Osteocyte (in vitro differentiated cells): ENCODE measurements around the gene CALM1. TPM values are rescaled to one million over a fixed set of nuclear protein-coding genes. Genes with fewer than 3 reads are reported as not detected.
A peak's percentile ranks its signal among the peaks of the same experiment; 100 is the strongest.
"Not testable (repeated sequence)": the region's sequence is repeated elsewhere in the genome, so short reads cannot be mapped to it uniquely, and the experiment has no call there.

Experiments used
- DNase-seq: peaks from one replicate; pipeline ENCODE4 v3.0.0; 2021; ENCODE audit warnings: mixed read lengths; ENCODE audit not compliant: unreplicated experiment; ENCODE audit errors: extremely low spot score
- H3K27ac Mint-ChIP-seq: one replicate; pipeline ENCODE4 v1.8.0; 2021; ENCODE audit warnings: mild to moderate bottlenecking, mixed read lengths; ENCODE audit not compliant: unreplicated experiment
- H3K27me3 Mint-ChIP-seq: one replicate; pipeline ENCODE4 v1.8.0; 2021; ENCODE audit warnings: mixed read lengths; ENCODE audit not compliant: unreplicated experiment
- H3K36me3 Mint-ChIP-seq: one replicate; pipeline ENCODE4 v1.8.0; 2021; ENCODE audit warnings: mixed read lengths; ENCODE audit not compliant: unreplicated experiment
- H3K4me1 Mint-ChIP-seq: one replicate; pipeline ENCODE4 v1.8.0; 2021; ENCODE audit warnings: mixed read lengths; ENCODE audit not compliant: unreplicated experiment
- H3K4me3 Mint-ChIP-seq: one replicate; pipeline ENCODE4 v1.8.0; 2021; ENCODE audit warnings: mild to moderate bottlenecking, moderate library complexity, mixed read lengths; ENCODE audit not compliant: unreplicated experiment
- H3K9me3 Mint-ChIP-seq: one replicate; pipeline ENCODE4 v1.8.0; 2021; ENCODE audit warnings: mixed read lengths; ENCODE audit not compliant: unreplicated experiment
- total RNA-seq: library from RNA; stranded (reverse); gene quantifications from 2 replicates; pipeline ENCODE4 v1.2.1, GENCODE V29; 2021
- TF ChIP-seq, protein P1 (sequence below): fragments of 200-600 bp; sonication (generic); IDR thresholded peaks from 2 replicates; pipeline ENCODE4 v1.5.0; 2021; ENCODE audit warnings: antibody characterized with exemption, mild to moderate bottlenecking, moderate library complexity

Gene CALM1
- total RNA-seq, 1 donor from 2014 or later = 199 TPM

DNA sequence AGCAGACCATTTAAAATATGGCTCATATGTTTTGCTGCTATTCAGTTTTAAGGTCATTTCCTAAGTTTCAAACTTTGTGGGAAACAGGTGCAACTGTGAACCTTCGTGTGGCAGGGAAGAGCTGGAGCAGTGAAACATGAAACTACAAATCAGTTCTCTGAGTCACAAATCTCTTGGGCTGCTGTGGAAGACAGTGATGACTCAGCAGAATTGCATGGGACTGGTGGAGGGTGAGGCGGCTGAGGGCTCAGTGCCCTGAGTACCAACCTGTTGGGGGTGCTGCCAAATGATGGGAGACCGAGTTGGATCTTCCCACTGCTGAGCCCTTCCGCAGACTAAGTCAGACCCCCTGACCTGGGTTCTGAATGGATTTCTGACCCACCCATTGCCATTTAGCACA, 8.4 kb upstream of the CALM1 start:
- Mint-ChIP-seq H3K9me3 (no peaks in the 10 kb centered on the region), H3K27me3 (no peaks in the 10 kb centered on the region), H3K36me3 (no peaks in the 10 kb centered on the region), H3K4me1 (peaks cover 11% of the 10 kb centered on the region), H3K27ac (no peak overlapping the region), H3K4me3 (no peak overlapping the region)
- no peak for DNase-seq
- TF ChIP-seq, protein P1, sequence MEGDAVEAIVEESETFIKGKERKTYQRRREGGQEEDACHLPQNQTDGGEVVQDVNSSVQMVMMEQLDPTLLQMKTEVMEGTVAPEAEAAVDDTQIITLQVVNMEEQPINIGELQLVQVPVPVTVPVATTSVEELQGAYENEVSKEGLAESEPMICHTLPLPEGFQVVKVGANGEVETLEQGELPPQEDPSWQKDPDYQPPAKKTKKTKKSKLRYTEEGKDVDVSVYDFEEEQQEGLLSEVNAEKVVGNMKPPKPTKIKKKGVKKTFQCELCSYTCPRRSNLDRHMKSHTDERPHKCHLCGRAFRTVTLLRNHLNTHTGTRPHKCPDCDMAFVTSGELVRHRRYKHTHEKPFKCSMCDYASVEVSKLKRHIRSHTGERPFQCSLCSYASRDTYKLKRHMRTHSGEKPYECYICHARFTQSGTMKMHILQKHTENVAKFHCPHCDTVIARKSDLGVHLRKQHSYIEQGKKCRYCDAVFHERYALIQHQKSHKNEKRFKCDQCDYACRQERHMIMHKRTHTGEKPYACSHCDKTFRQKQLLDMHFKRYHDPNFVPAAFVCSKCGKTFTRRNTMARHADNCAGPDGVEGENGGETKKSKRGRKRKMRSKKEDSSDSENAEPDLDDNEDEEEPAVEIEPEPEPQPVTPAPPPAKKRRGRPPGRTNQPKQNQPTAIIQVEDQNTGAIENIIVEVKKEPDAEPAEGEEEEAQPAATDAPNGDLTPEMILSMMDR = no peak

DNA sequence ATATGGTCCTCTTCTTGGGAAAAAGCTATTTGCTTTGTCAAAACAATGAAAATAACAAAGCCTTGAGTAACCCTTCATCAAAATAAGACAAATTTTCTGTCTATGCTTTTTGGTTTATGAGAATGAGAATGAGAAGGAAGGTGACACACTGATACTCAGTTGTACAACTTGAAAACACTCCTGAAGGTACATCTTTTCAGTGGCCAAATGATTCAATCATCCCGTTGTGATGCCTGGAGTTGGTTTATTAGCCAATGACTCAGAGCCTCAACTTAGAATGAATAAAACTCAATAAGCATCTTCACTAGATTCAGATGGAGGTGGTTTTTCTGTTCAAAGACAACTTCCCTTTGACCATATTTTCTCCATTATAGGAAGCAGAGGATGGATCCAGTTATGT, 7.8 kb upstream of the CALM1 start:
- Mint-ChIP-seq H3K4me3 (no peak overlapping the region), H3K27me3 (no peaks in the 10 kb centered on the region), H3K36me3 (no peaks in the 10 kb centered on the region), H3K27ac (no peak overlapping the region), H3K4me1 (peaks cover 11% of the 10 kb centered on the region), H3K9me3 (no peaks in the 10 kb centered on the region)
- DNase-seq = no peak
- TF ChIP-seq, protein P1 = no peak

DNA sequence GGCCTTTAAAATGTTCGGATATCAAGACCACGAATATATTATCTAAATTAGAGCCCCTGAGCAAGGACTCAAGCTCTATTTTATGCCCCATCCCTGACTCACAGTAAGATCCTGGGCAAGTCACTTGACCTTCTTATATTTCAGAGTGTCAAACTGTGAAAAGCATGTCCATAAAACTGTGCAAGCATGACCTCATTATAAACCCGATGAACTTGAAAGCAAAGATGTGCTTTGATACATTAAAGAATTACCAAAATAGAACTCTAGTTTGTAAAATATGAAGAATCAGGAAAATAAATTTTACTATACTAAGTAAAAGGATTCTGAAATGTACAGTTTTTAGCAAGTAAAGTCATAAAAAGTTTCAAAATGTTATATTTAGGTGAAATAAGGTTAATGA, 2.9 kb upstream of the CALM1 start:
- no peaks in the 10 kb centered on the region for H3K27me3 Mint-ChIP-seq
- no peaks in the 10 kb centered on the region for H3K9me3 Mint-ChIP-seq
- H3K36me3 Mint-ChIP-seq = no peaks in the 10 kb centered on the region
- DNase-seq = no peak
- H3K27ac Mint-ChIP-seq = no peak overlapping the region
- TF ChIP-seq, protein P1 = no peak
- peaks cover 10% of the 10 kb centered on the region for H3K4me1 Mint-ChIP-seq
- H3K4me3 Mint-ChIP-seq = no peak overlapping the region

DNA sequence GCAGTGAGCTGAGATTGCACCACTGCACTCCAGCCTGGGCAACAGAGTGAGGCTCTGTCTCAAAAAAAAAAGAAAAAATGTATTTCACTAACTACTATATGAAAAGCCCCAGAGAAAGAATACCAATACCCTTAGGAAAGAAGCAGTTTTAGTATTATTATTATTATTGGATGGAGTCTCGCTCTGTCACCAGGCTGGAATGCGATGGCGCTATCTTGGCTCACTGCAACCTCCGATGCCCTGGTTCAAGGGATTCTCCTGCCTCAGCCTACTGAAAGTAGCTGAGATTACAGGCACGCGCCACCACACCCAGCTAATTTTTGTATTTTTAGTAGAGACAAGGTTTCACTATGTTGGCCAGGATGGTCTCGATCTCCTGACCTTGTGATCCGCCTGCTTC, 2.0 kb upstream of the CALM1 start:
- H3K9me3 Mint-ChIP-seq, DNase-seq, H3K27me3 Mint-ChIP-seq, H3K36me3 Mint-ChIP-seq, H3K4me3 Mint-ChIP-seq, H3K27ac Mint-ChIP-seq: not testable (repeated sequence)
- H3K4me1 Mint-ChIP-seq = peaks cover 18% of the 10 kb centered on the region

DNA sequence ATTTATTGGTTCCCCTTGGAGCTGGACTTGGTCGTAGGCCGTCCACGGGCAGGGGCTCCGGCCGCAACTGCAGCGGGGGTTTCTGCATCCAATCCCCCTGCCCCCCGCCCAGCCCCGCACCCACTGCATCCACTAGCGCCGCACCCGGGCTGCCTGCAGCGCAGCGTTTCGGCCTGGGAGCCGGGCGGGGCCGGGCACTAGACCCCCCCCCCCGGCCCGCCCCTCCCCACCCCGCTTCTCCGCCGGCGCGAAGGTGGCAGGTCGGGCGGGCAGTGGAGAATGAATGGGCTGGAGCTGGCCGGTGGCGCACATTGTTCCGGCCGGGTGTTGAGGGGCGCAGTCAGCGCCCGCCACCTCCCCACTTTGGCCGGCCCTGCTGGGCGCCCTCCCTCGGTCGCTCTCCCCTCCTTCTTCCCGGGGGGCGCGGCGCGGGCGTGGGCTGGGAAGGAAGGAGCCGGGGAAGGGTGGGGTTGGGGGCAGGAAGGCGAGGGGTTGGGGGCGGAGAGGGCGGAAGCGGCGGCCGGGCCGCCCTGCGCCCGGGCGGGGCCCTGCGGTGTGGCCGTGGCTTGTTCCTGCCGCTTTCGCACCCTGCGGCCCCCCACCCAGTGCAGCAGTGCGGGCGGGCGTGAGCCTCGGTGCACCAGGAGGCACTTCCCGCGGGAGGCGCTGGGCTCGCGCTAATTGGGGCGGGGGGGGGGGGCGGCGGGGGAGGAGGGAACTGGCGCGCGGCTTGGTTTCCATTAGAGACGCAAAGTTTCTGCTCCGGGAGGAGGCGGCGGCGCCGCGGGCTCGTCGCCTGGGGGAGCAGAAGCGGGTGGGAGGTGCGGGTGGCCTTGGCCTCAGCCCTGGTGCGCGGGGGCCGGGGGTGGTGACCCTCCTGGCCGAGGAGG, 841 bp downstream of the CALM1 start:
- DNase-seq = no peak
- Mint-ChIP-seq H3K27ac (peak overlapping the region; percentile 67), H3K27me3 (no peaks in the 10 kb centered on the region), H3K4me1 (peaks cover 29% of the 10 kb centered on the region), H3K36me3 (peaks cover 22% of the 10 kb centered on the region), H3K9me3 (no peaks in the 10 kb centered on the region), H3K4me3 (peak overlapping the region; percentile 87)
- TF ChIP-seq, protein P1 = no peak
